H1 (cell line): ENCODE results near the gene MAPRE2. TPM values are rescaled to one million over a fixed set of nuclear protein-coding genes. Genes with fewer than 3 reads are reported as not detected.

ENCODE experiments used
- CTCF ChIA-PET: fragments of 300-600 bp; sonication (Branson Sonifier 250); formaldehyde crosslinking; loops from one replicate; lab custom pipeline; 2021; ENCODE audit not compliant: partially characterized antibody; lab: Charles Lee
- POLR2A ChIA-PET: fragments of 300-600 bp; sonication (Branson Sonifier 250); formaldehyde crosslinking; loops from one replicate; lab custom pipeline; 2021; ENCODE audit warnings: inconsistent platforms; ENCODE audit not compliant: partially characterized antibody; lab: Charles Lee
- DNase-seq, 2 experiments: peaks; one replicate each; pipeline versions ENCODE4 v3.0.0 to v3.0.0-alpha.2; 2010 to 2022; ENCODE audit warnings: low spot score in 2 of 2, low read depth in 1 of 2, mixed read lengths in 1 of 2
- FAIRE-seq: peaks from 2 replicates; lab custom pipeline; 2011; peaks lifted over from hg19 to GRCh38; lab: Jason Lieb, UNC
- H2AFZ ChIP-seq: 2 replicates; pipeline ENCODE4 v1.8.1; 2012; ENCODE audit warnings: low read length, inconsistent platforms
- H2AK5ac ChIP-seq: 2 replicates; pipeline ENCODE4 v1.6.1; 2013; ENCODE audit warnings: low read depth, low read length
- H2BK120ac ChIP-seq: replicated peaks from 2 replicates; pipeline ENCODE3; 2013; ENCODE audit warnings: low read depth, low read length, inconsistent platforms
- H2BK12ac ChIP-seq: 2 replicates; pipeline ENCODE4 v1.6.1; 2013; ENCODE audit warnings: low read depth, low read length
- H2BK15ac ChIP-seq: 2 replicates; pipeline ENCODE4 v1.6.1; 2013; ENCODE audit warnings: low read length
- H2BK20ac ChIP-seq: 2 replicates; pipeline ENCODE4 v1.6.1; 2013; ENCODE audit warnings: low read length
- H2BK5ac ChIP-seq: 2 replicates; pipeline ENCODE4 v1.6.1; 2013; ENCODE audit warnings: low read depth, low read length
- H3K14ac ChIP-seq: 2 replicates; pipeline ENCODE4 v1.6.1; 2013; ENCODE audit warnings: inconsistent platforms; ENCODE audit not compliant: insufficient read length
- H3K18ac ChIP-seq: 2 replicates; pipeline ENCODE4 v1.6.1; 2013; ENCODE audit warnings: low read length; ENCODE audit errors: extremely low read depth
- H3K23ac ChIP-seq: 2 replicates; pipeline ENCODE4 v1.6.1; 2013; ENCODE audit warnings: inconsistent platforms; ENCODE audit not compliant: insufficient read length
- H3K23me2 ChIP-seq: 2 replicates; pipeline ENCODE4 v1.6.1; 2013; ENCODE audit warnings: low read depth, low read length
- H3K27ac ChIP-seq: 2 replicates; pipeline ENCODE4 v1.6.1; 2011; ENCODE audit warnings: low read depth, low read length, inconsistent platforms
- H3K27me3 ChIP-seq, 4 experiments: replicated peaks in 1 of 4; 1 replicate in 1 of 4; 2 replicates in 3 of 4; pipeline versions ENCODE4 v1.6.1 to v1.8.1; 2011 to 2013; ENCODE audit warnings: low read length in 3 of 4, mild to moderate bottlenecking in 3 of 4, inconsistent platforms in 2 of 4, mixed read lengths in 2 of 4, moderate library complexity in 1 of 4; ENCODE audit not compliant: control insufficient read depth in 3 of 4, insufficient read depth in 3 of 4; ENCODE audit errors: extremely low read depth in 1 of 4
- H3K36me3 ChIP-seq, 4 experiments: 2 replicates each; pipeline versions ENCODE4 v1.6.1 to v1.8.1; 2011 to 2013; ENCODE audit warnings: mild to moderate bottlenecking in 4 of 4, low read length in 3 of 4, moderate library complexity in 2 of 4, control low read depth in 1 of 4, inconsistent platforms in 1 of 4; ENCODE audit not compliant: insufficient read depth in 4 of 4, control insufficient read depth in 2 of 4
- H3K4ac ChIP-seq: replicated peaks from 2 replicates; pipeline ENCODE3; 2013; ENCODE audit warnings: low read length, low read depth, mixed read lengths, inconsistent platforms; ENCODE audit not compliant: insufficient read length
- H3K4me1 ChIP-seq, 4 experiments: replicated peaks in 1 of 4; 1 replicate in 1 of 4; 2 replicates in 3 of 4; pipeline versions ENCODE4 v1.6.1 to v1.8.1; 2011 to 2013; ENCODE audit warnings: low read length in 3 of 4, inconsistent platforms in 2 of 4, mixed read lengths in 1 of 4; ENCODE audit not compliant: insufficient read depth in 4 of 4, control insufficient read depth in 3 of 4
- H3K4me2 ChIP-seq, 2 experiments: 2 replicates each; pipeline versions ENCODE4 v1.6.1 to v1.8.1; 2011 to 2013; ENCODE audit warnings: low read depth in 2 of 2, low read length in 2 of 2, control low read depth in 1 of 2, inconsistent platforms in 1 of 2, mild to moderate bottlenecking in 1 of 2; ENCODE audit not compliant: insufficient read depth in 1 of 2
- H3K4me3 ChIP-seq, 4 experiments: fragments of 200-600, 300-600 bp in 1 of 4; sonication (generic), shearing (Covaris generic), sonication (Bioruptor Twin) in 1 of 4; 2 replicates each; pipeline versions ENCODE4 v1.5.1 to v1.8.1; 2011 to 2016; ENCODE audit warnings: low read length in 4 of 4, low read depth in 3 of 4, control low read depth in 2 of 4, inconsistent platforms in 2 of 4, mild to moderate bottlenecking in 2 of 4, mixed read lengths in 1 of 4, moderate library complexity in 1 of 4; ENCODE audit not compliant: insufficient read depth in 2 of 4; ENCODE audit errors: extremely low read depth in 1 of 4
- H3K56ac ChIP-seq: replicated peaks from 2 replicates; pipeline ENCODE3; 2013; ENCODE audit warnings: low read depth, mild to moderate bottlenecking, mixed read lengths, low read length, inconsistent platforms; ENCODE audit not compliant: insufficient read length
- H3K79me1 ChIP-seq: 2 replicates; pipeline ENCODE4 v1.6.1; 2013; ENCODE audit warnings: low read depth, low read length, control low read depth
- H3K79me2 ChIP-seq, 2 experiments: 2 replicates each; pipeline versions ENCODE4 v1.6.1 to v1.8.1; 2012 to 2013; ENCODE audit warnings: low read length in 2 of 2, mild to moderate bottlenecking in 2 of 2, inconsistent platforms in 1 of 2; ENCODE audit not compliant: insufficient read depth in 2 of 2, control insufficient read depth in 1 of 2
- H3K9ac ChIP-seq, 4 experiments: replicated peaks in 1 of 4; 1 replicate in 1 of 4; 2 replicates in 3 of 4; pipeline versions ENCODE4 v1.6.1 to v1.8.1; 2011 to 2013; ENCODE audit warnings: low read depth in 3 of 4, low read length in 3 of 4, control low read depth in 2 of 4, mild to moderate bottlenecking in 2 of 4, moderate library complexity in 2 of 4, inconsistent platforms in 1 of 4; ENCODE audit errors: extremely low read depth in 1 of 4
- H3K9me3 ChIP-seq, 2 experiments: 2 replicates each; pipeline versions ENCODE4 v1.6.1 to v1.8.1; 2012 to 2013; ENCODE audit warnings: mild to moderate bottlenecking in 2 of 2, moderate library complexity in 2 of 2, control low read depth in 1 of 2, inconsistent platforms in 1 of 2, low read depth in 1 of 2, low read length in 1 of 2, mixed read lengths in 1 of 2; ENCODE audit not compliant: insufficient read depth in 2 of 2
- H4K20me1 ChIP-seq, 2 experiments: replicated peaks in 1 of 2; 2 replicates each; pipeline versions ENCODE3 to v1.8.1; 2011 to 2013; ENCODE audit warnings: inconsistent platforms in 2 of 2, low read length in 2 of 2, mild to moderate bottlenecking in 1 of 2; ENCODE audit not compliant: insufficient read depth in 2 of 2, control insufficient read depth in 1 of 2
- H4K5ac ChIP-seq: 2 replicates; pipeline ENCODE4 v1.6.1; 2013; ENCODE audit warnings: low read length, low read depth, mixed read lengths, inconsistent platforms; ENCODE audit not compliant: insufficient read length
- H4K8ac ChIP-seq: 2 replicates; pipeline ENCODE4 v1.8.0; 2013; ENCODE audit warnings: mild to moderate bottlenecking, moderate library complexity, low read length, inconsistent platforms; ENCODE audit not compliant: insufficient read depth; ENCODE audit errors: extremely low read depth
- H4K91ac ChIP-seq: replicated peaks from 2 replicates; pipeline ENCODE3; 2013; ENCODE audit warnings: low read length, mixed read lengths, inconsistent platforms; ENCODE audit not compliant: insufficient read length
- CBX8 ChIP-seq: fragments of 300-800, 300-1000 bp; sonication (generic); IDR thresholded peaks from 2 replicates; pipeline ENCODE4 v1.7.1; 2016; ENCODE audit warnings: low read depth, low read length, borderline replicate concordance
- EGR1 ChIP-seq: IDR thresholded peaks from 2 replicates; pipeline ENCODE4 v1.6.1; 2011; ENCODE audit warnings: low read depth, low read length, borderline replicate concordance
- GABPA ChIP-seq: IDR thresholded peaks from 2 replicates; pipeline ENCODE4 v1.6.1; 2011; ENCODE audit warnings: mild to moderate bottlenecking, low read length, moderate library complexity, borderline replicate concordance; ENCODE audit not compliant: insufficient read depth
- HDAC6 ChIP-seq: IDR thresholded peaks from one replicate; pipeline ENCODE4 v1.7.1; 2012; ENCODE audit warnings: low read depth, mild to moderate bottlenecking, inconsistent platforms, low read length, moderate library complexity
- KDM1A ChIP-seq: fragments of 200-600, 300-600 bp; sonication (generic); IDR thresholded peaks from 2 replicates; pipeline ENCODE4 v1.7.1; 2016; ENCODE audit warnings: mild to moderate bottlenecking, low read length, borderline replicate concordance
- NANOG ChIP-seq: IDR thresholded peaks from 2 replicates; pipeline ENCODE4 v1.6.1; 2011; ENCODE audit warnings: low read length, low read depth, mild to moderate bottlenecking, inconsistent platforms; ENCODE audit not compliant: insufficient read depth, poor library complexity, severe bottlenecking
- POLR2A ChIP-seq, 2 experiments: IDR thresholded peaks; 1 replicate in 1 of 2; 2 replicates in 1 of 2; pipeline ENCODE4 v1.6.1; 2011; ENCODE audit warnings: low read depth in 2 of 2, low read length in 2 of 2, mild to moderate bottlenecking in 2 of 2; ENCODE audit errors: control extremely low read depth in 1 of 2
- RNF2 ChIP-seq: fragments of 200-900, 300-1000 bp; sonication (generic); IDR thresholded peaks from 2 replicates; pipeline ENCODE4 v1.7.1; 2016; ENCODE audit warnings: borderline replicate concordance, low read depth, mild to moderate bottlenecking, antibody characterized with exemption, low read length; ENCODE audit not compliant: poor library complexity, severe bottlenecking; ENCODE audit errors: missing control alignments
- RXRA ChIP-seq: IDR thresholded peaks from 2 replicates; pipeline ENCODE4 v1.6.1; 2011; ENCODE audit warnings: low read depth, mild to moderate bottlenecking, low read length, moderate library complexity; ENCODE audit not compliant: insufficient read depth
- ZNF274 ChIP-seq: IDR thresholded peaks from 2 replicates; pipeline ENCODE4 v1.7.0; 2012; ENCODE audit warnings: low read length, borderline replicate concordance; ENCODE audit errors: extremely low read depth
- WGBS, 2 experiments: shearing (Covaris generic) in 1 of 2; methylation state at CpG; one replicate each; pipeline versions ENCODE4 v1.1.6 to v1.1.7; 2013 to 2015; ENCODE audit warnings: low lambda C conversion rate in 2 of 2, mixed read lengths in 2 of 2, inconsistent platforms in 1 of 2, low coverage in 1 of 2, missing lambda C conversion rate in 1 of 2; ENCODE audit not compliant: insufficient replicate concordance in 2 of 2, insufficient coverage in 1 of 2, insufficient read length in 1 of 2; ENCODE audit errors: extremely low coverage in 1 of 2, missing lambda C conversion rate in 1 of 2; 5-methylcytosine and 5-hydroxymethylcytosine counted together
- polyA plus RNA-seq, 7 experiments: library from polyadenylated mRNA; depleted of rRNA in 3 of 7; stranded (reverse) in 5 of 7; unstranded in 2 of 7; fragments of >200 nt in 5 of 7; fragments of 200-250 nt in 2 of 7; gene quantifications; 1 replicate in 5 of 7; 2 replicates in 1 of 7; 4 replicates in 1 of 7; pipeline versions ENCODE4 v1.2.1 to v1.2.3, GENCODE V29; 2011 to 2013; ENCODE audit warnings: missing spikeins in 2 of 7, mixed read lengths in 2 of 7
- total RNA-seq: library from RNA; stranded (reverse); fragmentation: NEBNext Ultra II Directional; extraction: Animal tissue kit (Norgen Biotek cat#: 25700); gene quantifications from 2 replicates; pipeline ENCODE4 v1.2.1, GENCODE V29; 2021

MAPRE2 gene
- total and polyA plus RNA-seq, 2 of the 8 experiments (the other 6 are each of a cell fraction or from before 2014, with no cell fraction given), result 32.6 to 33.1 TPM

GRCh38 chr18:35024965-35025364 lies 16.2 kb upstream of the MAPRE2 start:
- DNase-seq (no peak), FAIRE-seq (no peak)
- Histone ChIP-seq H3K4ac (no peak overlapping the region), H4K20me1 (no peaks in the 10 kb centered on the region), H3K9me3 (no peaks in the 10 kb centered on the region), H3K36me3 (no peaks in the 10 kb centered on the region), H4K8ac (no peak overlapping the region), H2BK5ac (no peak overlapping the region), H3K4me1 (peaks cover 0 to 7% (median 0%) of the 10 kb centered on the region in 4 experiments; a peak in 2 of 7 replicates), H2BK20ac (no peak overlapping the region), H3K9ac (no peak overlapping the region), H3K27me3 (no peaks in the 10 kb centered on the region), H3K79me2 (no peaks in the 10 kb centered on the region), H2AFZ (no peak overlapping the region), H3K79me1 (no peaks in the 10 kb centered on the region), H4K91ac (no peak overlapping the region), H3K23me2 (no peaks in the 10 kb centered on the region), H3K4me3 (no peak overlapping the region), H3K14ac (no peak overlapping the region), H2BK12ac (no peak overlapping the region), H3K23ac (no peak overlapping the region), H3K4me2 (no peak overlapping the region), H2BK15ac (no peak overlapping the region), H3K56ac (no peak overlapping the region), H3K18ac (no peak overlapping the region), H2BK120ac (no peak overlapping the region), H3K27ac (no peak overlapping the region), H4K5ac (no peak overlapping the region), H2AK5ac (no peak overlapping the region)
- CTCF ChIA-PET, result interaction anchor here (0.6 to 7.1 kb wide), 13 partner anchors 8 to 249 kb away, joined by 3 to 80 read pairs (median 6); no protein-coding TSS in a partner anchor
- POLR2A ChIA-PET, result interaction anchor here (0.6 to 1.3 kb wide), 2 partner anchors 16 to 20 kb away, joined by 3 to 5 read pairs; partner anchors contain the start of gene MAPRE2
- TF ChIP-seq ZNF274 (no peak), HDAC6 (no peak), CBX8 (no peak), RNF2 (no peak), NANOG (no peak), GABPA (no peak), POLR2A (IDR thresholded peaks at IDR 0.05; ENCODE audit: control extremely low read depth in 1 of 2, low read depth in 2 of 2, low read length in 2 of 2) (no peak), KDM1A (no peak), RXRA (no peak), EGR1 (no peak)
- WGBS, 2 experiments, result 80% methylated on average over 1 of the region's 1 CpG; no CpG with 5 or more reads in 1 of the 2 experiments
